Lower lobe of right lung (tissue), 2 donors: ENCODE results near the gene RHO. TPM values are rescaled to one million over a fixed set of nuclear protein-coding genes. Genes with fewer than 3 reads are reported as not detected.
"Not testable (repeated sequence)": the region's sequence is repeated elsewhere in the genome, so short reads cannot be mapped to it uniquely, and the experiment has no call there.

ENCODE experiments used
- ATAC-seq, 2 donors: fragments of 200-7000 bp; cut with Tn5 transposase; one replicate each; pipeline ENCODE4 v1.9.1; 2020 to 2022; ENCODE audit warnings: mild to moderate bottlenecking in 2 of 2, moderate library complexity in 2 of 2
- DNase-seq: peaks from one replicate; pipeline ENCODE4 v3.0.0-alpha.2; 2020
- H3K27ac ChIP-seq: fragments of 200-600 bp; one replicate; pipeline ENCODE4 v1.8.0; 2022
- H3K27me3 ChIP-seq: fragments of 200-600 bp; one replicate; pipeline ENCODE4 v1.8.0; 2022; ENCODE audit warnings: low read depth
- H3K36me3 ChIP-seq: fragments of 200-600 bp; one replicate; pipeline ENCODE4 v1.8.0; 2022; ENCODE audit warnings: mild to moderate bottlenecking
- H3K4me1 ChIP-seq: fragments of 200-600 bp; one replicate; pipeline ENCODE4 v1.8.0; 2022
- H3K4me3 ChIP-seq: fragments of 200-600 bp; one replicate; pipeline ENCODE4 v1.8.0; 2022; ENCODE audit warnings: mild to moderate bottlenecking
- H3K9me3 ChIP-seq: fragments of 200-600 bp; one replicate; pipeline ENCODE4 v1.8.0; 2022
- CTCF ChIP-seq: fragments of 200-600 bp; IDR thresholded peaks from one replicate; pipeline ENCODE4 v1.8.0; 2022; ENCODE audit warnings: antibody characterized with exemption, mild to moderate bottlenecking
- intact Hi-C: fragments of 100-400 bp; cut with DNase I; formaldehyde crosslinking; loops from one replicate; pipeline ENCODE4 v1.11.0; 2022
- total RNA-seq: library from RNA; stranded (reverse); fragmentation: NEBNext Ultra II Directional; extraction: Animal tissue kit (Norgen Biotek cat#: 25700); gene quantifications from one replicate; pipeline ENCODE4 v1.2.1, GENCODE V29; 2021
- donor health status: DM: no; HTN: yes; CAD: no; lungs with severe emphysema.

The RHO gene
- total RNA-seq, 1 donor from 2014 or later: not detected

- ATAC-seq (no peak), DNase-seq (no peak)
- Histone ChIP-seq H3K9me3 (no peaks in the 10 kb centered on the region), H3K27me3 (no peaks in the 10 kb centered on the region), H3K4me1 (no peaks in the 10 kb centered on the region), H3K4me3 (no peak overlapping the region), H3K27ac (no peak overlapping the region), H3K36me3 (peaks cover 50% of the 10 kb centered on the region)
- intact Hi-C loops: no loop called here
- no peak for TF ChIP-seq CTCF
Measured at GRCh38 chr3:129514110-129514509, 14.3 kb upstream of the RHO start.

GRCh38 chr3:129514563-129514962 is 13.9 kb upstream of the RHO start:
- no peaks in the 10 kb centered on the region for H3K4me1 ChIP-seq
- H3K27me3 ChIP-seq: no peaks in the 10 kb centered on the region
- no peak overlapping the region for H3K4me3 ChIP-seq
- no peak for TF ChIP-seq CTCF
- no peak overlapping the region for H3K27ac ChIP-seq
- intact Hi-C loops: no loop called here
- H3K36me3 ChIP-seq: peaks cover 55% of the 10 kb centered on the region
- peak in 1 of 2 donors; percentile 12 for ATAC-seq
- no peaks in the 10 kb centered on the region for H3K9me3 ChIP-seq
- no peak for DNase-seq

- H3K4me3 ChIP-seq, H3K4me1 ChIP-seq, H3K27me3 ChIP-seq, H3K9me3 ChIP-seq, ATAC-seq, H3K27ac ChIP-seq, intact Hi-C loops, DNase-seq: not testable (repeated sequence)
- H3K36me3 ChIP-seq: peaks cover 55% of the 10 kb centered on the region
Measured at GRCh38 chr3:129515108-129515820, 13.2 kb upstream of the RHO start.

DNA sequence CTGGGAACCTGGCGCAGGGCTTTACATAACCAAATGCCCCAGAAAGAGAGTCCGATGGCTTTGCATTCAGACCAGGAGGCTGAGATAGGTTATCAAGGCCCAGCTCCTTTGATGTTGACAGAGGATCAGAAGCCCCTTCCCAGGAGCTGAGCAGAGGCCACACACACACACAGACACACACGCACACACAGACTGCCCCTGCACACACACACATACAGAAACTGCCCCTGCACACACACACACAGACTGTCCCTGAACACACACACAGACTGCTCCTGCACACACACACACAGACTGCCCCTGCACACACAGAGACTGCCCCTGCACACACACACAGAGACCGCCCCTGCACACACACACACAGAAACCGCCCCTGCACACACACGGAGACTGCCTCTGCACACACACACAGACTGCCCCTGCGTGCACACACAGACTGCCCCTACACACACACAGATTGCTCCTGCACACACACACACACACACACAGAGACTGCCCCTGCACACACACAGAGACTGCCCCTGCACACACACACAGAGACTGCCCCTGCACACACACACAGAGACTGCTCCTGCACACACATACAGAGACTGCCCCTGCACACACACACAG is 12.5 kb upstream of the RHO start:
- intact Hi-C loops, H3K27ac ChIP-seq, H3K4me3 ChIP-seq, H3K27me3 ChIP-seq, H3K9me3 ChIP-seq, DNase-seq, H3K4me1 ChIP-seq, ATAC-seq: not testable (repeated sequence)
- peaks cover 53% of the 10 kb centered on the region for H3K36me3 ChIP-seq

DNA sequence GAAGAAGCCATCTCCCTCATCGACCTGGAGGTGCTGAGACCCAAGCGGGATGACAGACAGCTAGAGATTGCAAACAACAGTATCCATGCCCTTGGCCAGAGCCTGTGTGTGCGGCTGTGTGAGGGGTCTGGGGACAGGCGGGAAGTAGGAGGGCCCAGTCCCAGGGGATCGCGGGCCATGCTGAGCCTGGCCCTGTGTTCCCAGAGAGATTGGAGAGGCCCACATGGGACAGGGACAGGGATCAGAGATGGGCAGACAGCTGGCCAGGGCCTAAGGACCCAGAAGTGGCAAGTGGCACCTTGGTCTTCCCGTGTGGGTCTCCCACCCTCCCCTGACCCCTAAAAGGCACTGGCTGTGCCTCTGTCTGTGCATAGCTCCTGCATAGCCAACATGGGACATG is 10.9 kb upstream of the RHO start:
- peaks cover 40% of the 10 kb centered on the region for H3K36me3 ChIP-seq

DNA sequence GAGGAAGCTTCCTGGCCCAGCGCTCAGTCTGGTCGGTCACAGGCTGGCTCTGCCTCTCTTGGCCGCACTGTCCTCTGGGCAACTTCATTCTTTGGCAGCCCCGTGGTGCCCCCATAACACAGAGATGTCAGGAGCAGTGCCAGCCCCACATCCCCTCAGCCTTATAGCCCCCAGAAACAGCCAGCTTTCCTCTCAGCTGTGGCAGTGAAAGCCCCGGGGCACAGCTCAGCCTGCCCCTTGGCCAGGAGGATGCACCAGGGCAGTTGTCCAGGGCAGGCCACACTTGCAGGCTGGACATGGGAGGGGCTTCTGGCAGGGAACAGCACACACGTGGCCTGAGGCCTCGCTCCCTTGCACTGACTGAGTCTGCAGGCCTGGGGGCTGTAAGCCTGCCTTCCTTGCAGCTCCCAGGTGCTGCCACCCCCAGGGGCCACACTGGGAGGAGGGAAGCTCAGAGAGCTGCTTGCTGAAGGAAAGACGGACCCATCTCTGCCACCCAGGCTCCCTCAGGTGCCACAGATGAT is 10.3 kb upstream of the RHO start:
- ATAC-seq: no peak
- no peaks in the 10 kb centered on the region for H3K27me3 ChIP-seq

More for the DNA sequence above, 10.9 kb upstream of the RHO start:
- H3K4me3 ChIP-seq: no peak overlapping the region
- no peaks in the 10 kb centered on the region for H3K27me3 ChIP-seq
- intact Hi-C loops: no loop called here
- no peaks in the 10 kb centered on the region for H3K4me1 ChIP-seq
- no peaks in the 10 kb centered on the region for H3K9me3 ChIP-seq
- H3K27ac ChIP-seq: no peak overlapping the region
- ATAC-seq (no peak), DNase-seq (no peak)
- TF ChIP-seq CTCF: no peak

More for the DNA sequence above, 10.3 kb upstream of the RHO start:
- H3K4me3 ChIP-seq: no peak overlapping the region
- no peak overlapping the region for H3K27ac ChIP-seq
- no peak for TF ChIP-seq CTCF
- H3K36me3 ChIP-seq: peaks cover 35% of the 10 kb centered on the region
- intact Hi-C loops: no loop called here
- no peaks in the 10 kb centered on the region for H3K9me3 ChIP-seq
- no peaks in the 10 kb centered on the region for H3K4me1 ChIP-seq
- DNase-seq: no peak
